Fibroblast of peridontal ligament (primary cell): Measurements from ENCODE around the gene EXOC6B.
"Not testable (repeated sequence)": the region's sequence is repeated elsewhere in the genome, so short reads cannot be mapped to it uniquely, and the experiment has no call there.

Source experiments
- DNase-seq: peaks from one replicate; pipeline ENCODE4 v3.0.0-alpha.2; 2010; ENCODE audit errors: extremely low read depth

The EXOC6B gene

GRCh38 chr2:72442270-72442669 is 383.6 kb downstream of the EXOC6B start:
- no peak for DNase-seq

DNA sequence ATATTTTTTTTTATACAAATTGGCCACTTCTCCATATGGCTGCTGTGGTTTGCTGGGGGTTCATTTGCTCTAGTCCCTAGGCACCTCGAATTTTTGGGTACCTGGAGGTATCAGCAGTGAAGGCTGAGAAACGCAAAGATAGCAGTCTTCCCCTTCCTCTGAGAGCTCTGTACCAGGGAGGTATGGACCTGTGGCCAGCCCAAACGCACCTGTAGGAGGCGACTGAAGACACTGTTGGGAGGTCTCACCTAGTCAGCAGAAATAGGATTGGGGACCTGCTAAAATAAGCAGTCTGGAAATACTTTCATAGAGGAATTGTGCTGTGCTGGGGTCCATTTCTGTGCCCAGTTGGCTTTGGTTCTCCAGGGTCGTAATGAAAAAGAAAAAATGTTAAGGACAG is 385.9 kb downstream of the EXOC6B start:
- no peak for DNase-seq

DNA sequence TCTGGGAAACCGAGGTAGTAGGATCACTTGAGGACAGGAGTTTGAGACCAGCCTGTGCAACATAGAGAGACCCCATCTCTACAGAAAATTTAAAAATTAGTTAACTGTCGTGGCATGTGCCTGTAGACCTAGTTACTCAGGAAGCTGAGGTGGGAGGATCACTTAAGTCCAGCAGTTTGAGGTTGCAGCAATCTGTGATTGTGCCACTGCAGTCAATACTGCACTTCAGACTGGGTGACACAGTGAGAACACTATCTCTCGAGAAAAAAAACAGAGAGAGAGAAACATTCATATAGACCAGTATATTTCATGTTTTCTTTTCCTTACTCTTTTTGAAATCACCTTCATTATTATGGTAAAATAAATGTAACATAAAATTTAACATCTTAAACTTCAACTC is 387.5 kb downstream of the EXOC6B start:
- DNase-seq = no peak

DNA sequence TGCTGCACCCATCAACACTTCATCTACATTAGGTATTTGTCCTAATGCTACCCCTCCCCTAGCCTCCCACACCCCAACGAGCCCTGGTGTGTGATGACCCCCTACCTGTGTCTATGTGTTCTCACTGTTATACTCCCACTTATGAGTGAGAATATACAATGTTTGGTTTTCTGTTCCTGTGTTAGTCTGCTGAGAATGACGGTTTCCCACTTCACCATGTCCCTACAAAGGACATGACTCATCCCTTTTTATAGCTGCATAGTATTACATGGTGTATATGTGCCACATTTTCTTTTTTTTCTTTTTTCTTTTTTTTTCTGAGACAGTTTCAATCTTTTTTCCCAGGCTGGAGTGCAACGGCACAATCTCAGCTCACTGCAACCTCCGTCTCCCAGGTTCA is 394.1 kb downstream of the EXOC6B start:
- DNase-seq = no peak

DNA sequence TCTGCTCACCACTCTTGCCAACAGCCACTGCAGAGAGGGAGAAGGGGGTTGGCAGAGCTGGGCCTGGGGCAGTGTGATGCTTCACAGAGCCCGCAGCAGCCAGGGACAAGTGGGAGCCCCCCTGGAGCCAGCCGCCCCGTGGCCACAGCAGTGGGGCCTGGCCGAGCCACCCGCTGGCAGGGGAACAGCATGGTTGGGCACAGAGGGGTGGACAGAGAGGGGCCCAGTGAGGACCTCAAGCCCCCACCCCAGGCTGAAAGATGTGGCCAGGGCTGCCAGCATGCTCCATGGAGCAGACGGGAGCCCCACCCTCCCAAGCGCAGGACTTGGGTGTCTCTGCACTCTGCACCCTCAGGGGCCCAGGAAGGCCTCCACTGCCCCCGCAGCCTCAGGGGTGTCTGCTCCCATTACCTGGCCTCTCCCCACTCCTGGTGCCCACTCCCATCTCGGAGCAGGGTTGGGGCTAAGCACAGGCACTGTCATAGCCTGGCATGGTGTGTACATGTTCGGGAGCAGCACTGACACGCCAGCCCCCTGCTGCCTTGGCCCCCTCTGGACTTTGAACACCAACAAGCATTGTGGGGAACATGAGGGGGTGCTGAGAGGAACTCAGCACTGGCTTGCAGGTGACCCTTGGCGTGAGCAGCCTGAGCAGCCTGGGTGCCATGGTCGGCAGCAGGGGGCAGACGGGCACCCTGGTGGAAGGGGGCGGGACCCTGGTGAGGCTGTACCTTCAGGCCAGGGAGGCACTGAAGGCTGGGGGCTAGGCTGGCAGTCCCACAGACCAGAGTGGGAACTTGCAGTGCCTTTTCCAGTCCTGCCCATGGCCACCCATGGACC is 398.6 kb downstream of the EXOC6B start:
- no peak for DNase-seq

- DNase-seq = no peak
Measured at GRCh38 chr2:72425996-72426395, 399.8 kb downstream of the EXOC6B start.

DNA sequence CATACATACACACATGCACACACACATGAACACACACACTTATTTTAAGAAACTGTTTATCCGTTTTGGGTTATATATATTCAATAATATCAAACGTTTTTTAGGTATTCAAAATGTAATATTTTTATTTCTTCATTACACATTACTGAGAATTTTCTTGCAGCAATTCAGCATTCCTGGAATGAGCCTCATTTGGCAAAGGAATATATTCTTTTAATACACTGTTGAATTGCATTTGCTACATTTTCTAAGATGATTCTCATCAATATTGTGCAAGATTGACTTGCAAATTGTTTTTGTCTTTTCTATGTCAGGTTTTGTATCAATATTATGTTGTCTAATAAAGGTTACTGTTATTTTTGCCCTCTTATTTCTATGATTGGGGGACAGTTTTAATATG is 402.1 kb downstream of the EXOC6B start:
- DNase-seq = peak; percentile 10

GRCh38 chr2:72421771-72422379 is 404.0 kb downstream of the EXOC6B start:
- DNase-seq = not testable (repeated sequence)

- DNase-seq = no peak
Measured at GRCh38 chr2:72415781-72416475, 409.9 kb downstream of the EXOC6B start.

DNA sequence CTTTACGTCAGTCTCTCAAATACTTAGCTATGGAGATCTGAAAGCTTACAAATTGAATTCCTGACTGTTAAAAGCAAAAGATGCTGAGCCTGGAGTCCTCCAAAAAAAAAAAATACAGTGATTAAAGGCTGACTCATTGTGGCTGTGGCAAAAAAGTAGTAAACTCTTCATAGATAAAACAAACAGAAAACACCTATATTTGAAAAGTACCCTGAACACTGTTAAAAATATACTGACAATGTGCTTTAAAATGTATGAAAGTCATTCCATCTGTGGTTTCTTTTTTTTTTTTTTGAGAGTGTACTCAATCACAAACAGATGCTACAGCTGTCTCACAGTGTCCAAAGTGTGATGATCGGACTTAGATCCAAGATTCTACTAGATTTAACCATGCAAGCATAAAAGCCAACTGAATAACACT is 410.6 kb downstream of the EXOC6B start:
- peak; percentile 88 for DNase-seq

GRCh38 chr2:72414137-72414760 is 411.6 kb downstream of the EXOC6B start:
- peak; percentile 58 for DNase-seq

- no peak for DNase-seq
Measured at GRCh38 chr2:72413716-72414115, 412.1 kb downstream of the EXOC6B start.

DNA sequence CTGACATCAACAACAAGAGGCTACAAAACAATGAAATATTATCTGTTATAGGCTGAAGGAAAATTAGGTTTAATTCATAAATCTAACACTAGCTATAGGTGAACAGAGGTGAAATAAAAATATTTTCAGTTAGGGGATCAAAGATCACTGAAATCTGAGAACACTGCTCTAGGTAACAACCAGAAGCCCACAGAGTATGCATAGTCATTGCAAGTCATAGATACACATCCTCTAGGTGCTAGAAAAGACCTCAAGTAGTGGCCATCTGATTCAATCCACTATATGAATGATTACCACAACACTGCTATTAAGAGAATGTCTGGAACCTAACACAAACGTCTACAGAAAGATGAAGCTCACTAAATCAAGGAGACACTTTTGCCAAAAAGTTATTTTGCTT is 413.6 kb downstream of the EXOC6B start:
- DNase-seq = no peak

DNA sequence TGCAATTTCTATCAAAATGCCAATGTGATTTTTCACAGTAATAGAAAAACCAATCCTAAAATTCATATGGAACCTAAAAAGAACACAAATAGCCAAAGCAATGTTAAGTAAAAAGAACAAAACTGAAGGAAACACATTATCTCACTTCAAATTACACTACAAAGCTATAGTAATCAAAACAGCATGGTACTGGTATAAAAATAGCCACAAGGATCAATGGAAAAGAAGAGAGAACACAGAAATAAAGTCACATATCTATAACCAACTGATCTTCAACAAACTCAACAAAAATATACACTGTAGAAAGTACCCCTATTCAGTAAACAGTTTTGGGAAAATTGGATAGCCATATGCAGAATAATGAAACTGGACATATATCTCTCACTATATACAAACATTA is 426.0 kb downstream of the EXOC6B start:
- no peak for DNase-seq

DNA sequence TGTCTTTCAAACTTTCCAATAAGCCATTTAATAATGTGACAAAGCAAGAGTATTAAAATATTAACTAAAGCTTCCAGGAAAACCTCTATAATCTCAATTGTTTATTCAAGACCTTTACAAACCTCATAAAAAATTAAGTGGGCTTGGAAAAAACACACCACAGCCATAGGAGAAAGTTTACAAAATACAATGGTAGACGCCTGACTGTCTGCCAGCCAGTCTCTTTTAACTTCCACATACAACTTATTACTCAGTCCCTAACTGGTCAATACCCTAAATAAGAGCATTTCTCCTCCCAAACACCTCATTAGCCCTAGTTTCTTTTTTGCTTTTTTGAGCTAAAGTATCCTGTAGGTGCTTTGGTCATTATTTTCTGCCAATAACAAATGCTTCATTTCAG is 430.7 kb downstream of the EXOC6B start:
- DNase-seq = no peak

DNA sequence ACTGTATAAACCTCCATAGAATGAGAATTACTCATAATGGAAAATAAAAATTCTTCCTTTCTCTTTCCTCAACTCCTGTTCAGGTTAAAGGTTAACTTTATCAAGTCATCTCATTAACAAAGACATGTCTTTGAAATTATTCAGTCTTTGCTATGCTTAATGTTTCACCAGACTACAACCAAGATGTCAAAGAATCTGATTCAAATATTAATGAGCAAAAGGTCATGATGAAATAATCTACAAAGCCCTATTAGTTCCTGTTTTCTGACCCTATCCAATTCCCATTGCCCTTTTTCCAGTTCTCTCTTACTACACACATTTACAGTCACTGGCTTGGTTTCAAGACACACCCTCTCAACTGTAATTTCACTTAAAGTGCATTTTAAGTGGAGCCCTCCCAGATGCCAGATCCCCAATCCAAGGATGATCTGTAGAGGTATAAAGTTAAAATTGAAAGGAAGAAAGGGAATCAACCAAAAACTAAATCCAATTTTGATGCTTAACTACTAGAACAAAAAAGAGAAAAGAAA is 431.2 kb downstream of the EXOC6B start:
- DNase-seq = no peak

DNA sequence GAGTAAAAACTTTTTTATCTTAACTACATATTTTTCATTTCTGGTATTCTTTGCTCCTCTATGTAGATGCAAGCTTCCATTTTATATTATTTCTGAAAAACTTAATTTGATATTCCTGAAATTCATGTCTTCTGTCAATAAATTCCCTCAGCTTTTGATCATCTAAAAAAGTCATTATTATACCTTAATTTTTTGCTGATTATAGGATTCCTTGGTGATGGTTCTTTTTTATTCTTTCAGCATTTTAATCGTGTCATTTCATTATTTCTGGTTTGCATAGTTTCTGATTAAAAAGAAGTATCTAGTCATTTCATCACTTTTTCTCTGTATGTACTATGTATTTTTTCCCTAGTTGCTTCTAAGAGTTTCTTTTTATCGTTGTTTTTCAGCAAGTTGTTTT is 436.4 kb downstream of the EXOC6B start:
- no peak for DNase-seq

- no peak for DNase-seq
Measured at GRCh38 chr2:72388263-72388662, 437.6 kb downstream of the EXOC6B start.

- DNase-seq = no peak
Measured at GRCh38 chr2:72386288-72386687, 439.5 kb downstream of the EXOC6B start.

- DNase-seq = peak; percentile 8
Measured at GRCh38 chr2:72378753-72379348, 447.0 kb downstream of the EXOC6B start.

GRCh38 chr2:72367530-72368225 is 458.2 kb downstream of the EXOC6B start:
- peak; percentile 88 for DNase-seq
